Renal cortical epithelial cell (primary cell): Measurements from ENCODE around the gene ARHGAP8. TPM values are rescaled to one million over a fixed set of nuclear protein-coding genes. Genes with fewer than 3 reads are reported as not detected.

Experiments
- DNase-seq: peaks from one replicate; pipeline ENCODE4 v3.0.0-alpha.2; 2011; ENCODE audit warnings: low read depth
- total RNA-seq: library from RNA; depleted of rRNA; stranded (reverse); fragments of >200 nt; gene quantifications from 2 replicates; pipeline ENCODE4 v1.2.3, GENCODE V29; 2014

Gene ARHGAP8
- total RNA-seq, 1 donor from 2014 or later = 5.3 TPM

DNA sequence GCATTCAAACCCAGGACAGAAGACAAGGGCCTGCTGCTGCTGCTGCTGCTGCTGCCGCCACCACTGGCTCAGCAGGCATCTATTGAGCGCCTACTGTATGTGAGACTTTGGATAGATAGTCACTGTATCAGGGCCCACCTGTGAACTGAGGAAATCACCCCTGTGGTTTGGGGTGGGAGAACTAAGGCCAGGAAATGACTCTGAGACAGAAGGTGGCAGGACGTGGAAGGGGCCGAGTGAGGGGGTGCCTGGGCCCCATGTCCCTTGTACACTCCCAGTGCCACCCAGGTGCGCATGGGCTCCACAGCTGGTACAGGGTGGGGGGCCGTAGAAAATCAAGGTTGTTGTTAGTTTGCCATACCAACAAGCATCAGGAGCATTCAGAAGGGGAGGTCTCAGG, 50.6 kb downstream of the ARHGAP8 start:
- DNase-seq = no peak

DNA sequence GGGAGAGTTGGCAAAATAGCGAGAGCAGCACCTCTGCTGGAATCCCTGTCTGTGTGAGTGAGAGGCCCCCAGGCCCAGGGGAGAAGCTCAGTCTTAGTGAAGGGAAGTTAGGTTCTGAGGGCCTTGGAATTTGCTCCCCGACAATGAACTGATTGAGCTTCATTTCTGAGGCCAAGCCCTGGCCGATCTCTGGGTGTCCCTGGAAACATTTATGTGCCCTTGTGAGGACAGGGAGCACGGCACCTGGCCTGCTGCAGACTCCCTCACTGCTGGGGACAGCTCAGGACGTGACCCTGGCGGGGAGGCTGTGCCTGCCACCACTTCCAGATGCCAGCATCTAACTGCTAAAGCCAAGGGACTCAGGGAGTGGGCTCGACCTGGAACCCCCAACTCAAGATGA, 52.0 kb downstream of the ARHGAP8 start:
- no peak for DNase-seq

DNA sequence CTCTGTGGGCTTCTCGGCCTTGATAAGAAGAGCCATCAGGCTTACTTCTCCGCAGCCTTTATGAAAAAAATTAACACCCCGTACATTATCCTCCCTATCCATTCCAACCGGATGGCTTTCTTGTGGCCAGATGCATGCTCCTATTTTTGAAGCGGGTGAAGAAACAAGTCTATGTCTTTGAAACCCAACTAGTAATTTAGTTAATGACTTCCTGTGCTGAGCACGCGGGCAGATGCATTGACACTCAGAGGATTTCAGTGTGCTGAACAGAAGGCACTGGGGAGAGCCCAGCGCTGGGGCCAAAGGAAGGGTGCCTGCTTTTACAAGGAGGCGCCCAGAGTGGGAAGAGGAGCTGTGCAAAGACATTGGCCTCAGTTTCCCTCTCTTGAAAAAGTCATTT, 53.3 kb downstream of the ARHGAP8 start:
- no peak for DNase-seq

DNA sequence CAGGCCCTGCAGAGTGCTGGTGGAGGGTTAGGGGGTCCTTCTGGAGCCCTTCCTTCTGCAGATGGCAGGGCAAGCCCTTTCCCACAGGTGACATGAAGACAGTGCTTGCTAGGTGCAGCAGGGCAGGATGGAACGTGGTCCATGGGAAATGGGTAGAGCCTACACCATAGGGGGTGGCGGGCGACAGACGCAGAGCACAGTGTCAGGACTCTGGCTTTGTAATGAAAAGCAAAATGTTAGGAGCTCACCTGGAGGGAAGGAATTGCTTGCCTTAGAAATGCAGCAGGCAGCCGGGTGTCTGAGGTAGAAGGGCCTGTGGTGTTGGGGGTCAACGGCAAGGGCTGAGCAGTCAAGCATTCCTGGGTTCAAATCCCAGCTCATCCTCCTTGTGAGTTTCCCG, 54.9 kb downstream of the ARHGAP8 start:
- DNase-seq = no peak

DNA sequence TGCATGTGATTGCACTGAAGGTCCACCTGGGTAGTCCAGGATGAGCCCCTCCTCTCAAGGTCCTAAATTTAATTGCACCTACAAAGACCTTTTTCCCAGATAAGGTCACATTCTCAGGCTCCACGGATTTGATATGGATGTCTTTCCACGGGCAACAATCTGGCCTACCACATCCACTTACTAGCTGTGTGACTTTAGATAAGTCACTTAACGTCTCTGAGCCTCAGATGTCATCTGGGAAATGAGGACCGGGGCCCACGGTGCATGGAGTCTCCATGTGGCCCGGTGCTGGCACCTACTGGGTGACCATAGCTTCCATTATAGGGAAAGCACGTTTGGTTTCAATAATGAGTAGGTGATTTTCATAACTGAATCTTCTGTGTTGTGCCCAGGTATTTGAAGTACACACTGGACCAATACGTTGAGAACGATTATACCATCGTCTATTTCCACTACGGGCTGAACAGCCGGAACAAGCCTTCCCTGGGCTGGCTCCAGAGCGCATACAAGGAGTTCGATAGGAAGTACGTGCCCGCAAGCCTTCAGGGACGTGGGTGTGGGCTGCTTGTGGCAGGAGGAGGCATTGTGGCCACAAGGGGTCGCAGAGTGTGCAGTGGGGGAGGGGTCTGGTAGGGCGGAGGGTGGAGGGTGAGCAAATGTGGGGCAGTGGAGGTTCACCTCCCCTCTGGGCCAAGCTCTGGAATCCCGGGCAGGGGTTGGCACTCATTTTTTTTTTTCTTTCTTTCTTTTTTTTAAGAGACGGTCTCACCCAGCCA, 55.7 kb downstream of the ARHGAP8 start:
- DNase-seq = no peak

DNA sequence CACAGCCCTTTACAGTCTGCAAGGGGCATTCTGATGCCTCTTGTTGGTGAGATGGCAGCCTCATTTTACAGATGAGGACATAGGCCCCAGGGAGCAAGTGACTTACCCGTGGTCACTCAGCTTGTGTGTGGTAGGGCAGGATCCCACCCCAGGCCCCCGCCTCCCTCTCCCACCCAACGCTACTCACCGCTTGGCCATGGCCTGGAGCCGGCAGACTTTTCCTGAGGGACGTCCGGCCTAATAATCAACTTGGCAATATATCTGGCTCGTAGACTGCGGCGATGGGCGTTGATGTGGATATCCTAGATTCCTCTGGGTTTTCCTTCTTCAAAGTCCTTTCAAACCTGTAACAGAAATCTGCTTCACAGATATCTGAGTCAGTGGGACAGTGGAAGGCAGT, 57.1 kb downstream of the ARHGAP8 start:
- no peak for DNase-seq

DNA sequence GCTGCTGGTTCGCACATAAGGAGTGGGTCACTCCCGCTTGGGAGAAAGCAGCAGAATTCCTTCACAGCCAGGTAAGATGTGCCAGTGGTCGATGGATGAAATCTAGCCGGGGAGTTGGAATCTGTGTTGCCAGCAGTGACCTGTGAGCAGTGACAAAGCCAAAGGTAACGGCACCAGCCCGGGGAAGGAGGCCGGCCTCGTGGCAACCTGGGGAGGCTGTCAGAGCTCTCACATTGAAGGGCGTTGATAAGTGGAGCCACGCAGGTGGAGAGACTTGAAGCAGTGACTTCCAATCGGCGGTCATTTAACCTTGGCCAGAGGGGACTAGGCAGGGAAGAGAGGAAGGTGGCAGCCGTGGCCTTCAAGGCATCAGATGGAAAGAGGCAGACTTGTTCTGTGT, 58.8 kb downstream of the ARHGAP8 start:
- no peak for DNase-seq

DNA sequence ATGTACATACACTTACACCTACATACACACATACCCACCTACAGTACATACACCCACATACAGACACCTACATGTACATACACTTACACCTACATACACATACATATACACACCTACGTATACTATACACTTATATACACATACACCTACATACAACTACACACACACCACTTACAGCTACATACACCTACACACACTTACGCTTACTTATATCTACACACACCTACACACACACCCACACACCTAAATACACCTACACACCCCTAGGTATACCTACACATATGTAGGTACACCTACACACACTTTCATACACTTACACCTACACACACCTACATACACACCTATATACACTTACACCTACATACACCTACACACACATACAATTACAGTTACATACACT, 61.0 kb downstream of the ARHGAP8 start:
- no peak for DNase-seq

DNA sequence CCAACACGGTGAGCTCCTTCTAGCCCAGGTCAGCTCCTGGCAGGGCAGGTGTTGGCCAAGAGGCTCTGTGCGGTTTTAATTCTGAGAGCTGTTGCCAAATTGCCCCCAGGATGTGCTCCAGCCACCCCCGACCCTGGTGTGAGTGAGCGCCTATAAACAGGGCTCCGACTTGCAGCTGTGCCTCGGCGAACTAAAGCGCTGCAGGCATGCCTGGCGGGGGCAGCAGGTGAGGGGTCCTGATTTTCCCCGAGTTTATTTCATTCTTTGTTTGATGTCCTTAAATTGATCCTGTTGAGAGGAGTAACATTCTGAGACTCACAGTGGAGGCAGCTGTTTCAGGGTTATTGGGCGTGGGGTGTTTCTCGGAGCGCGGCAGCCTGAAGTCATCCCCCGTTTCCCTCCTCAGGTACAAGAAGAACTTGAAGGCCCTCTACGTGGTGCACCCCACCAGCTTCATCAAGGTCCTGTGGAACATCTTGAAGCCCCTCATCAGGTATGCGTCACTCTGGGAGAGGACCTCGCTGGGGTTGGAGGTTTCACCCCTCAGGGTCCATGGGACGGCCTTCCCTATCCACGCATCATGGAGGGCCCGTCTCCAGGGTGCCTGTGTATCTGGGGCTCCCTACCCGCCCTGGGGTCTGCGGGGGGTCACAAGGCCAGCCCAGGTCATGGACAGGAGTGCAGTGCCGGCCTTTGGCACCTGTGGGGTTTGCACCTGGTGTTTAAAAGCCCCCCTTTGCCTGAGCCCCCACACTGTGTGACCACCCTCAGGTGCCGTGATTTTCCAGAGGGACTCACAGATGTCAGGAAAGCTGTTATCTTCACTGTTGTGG, 62.1 kb downstream of the ARHGAP8 start:
- DNase-seq = no peak

DNA sequence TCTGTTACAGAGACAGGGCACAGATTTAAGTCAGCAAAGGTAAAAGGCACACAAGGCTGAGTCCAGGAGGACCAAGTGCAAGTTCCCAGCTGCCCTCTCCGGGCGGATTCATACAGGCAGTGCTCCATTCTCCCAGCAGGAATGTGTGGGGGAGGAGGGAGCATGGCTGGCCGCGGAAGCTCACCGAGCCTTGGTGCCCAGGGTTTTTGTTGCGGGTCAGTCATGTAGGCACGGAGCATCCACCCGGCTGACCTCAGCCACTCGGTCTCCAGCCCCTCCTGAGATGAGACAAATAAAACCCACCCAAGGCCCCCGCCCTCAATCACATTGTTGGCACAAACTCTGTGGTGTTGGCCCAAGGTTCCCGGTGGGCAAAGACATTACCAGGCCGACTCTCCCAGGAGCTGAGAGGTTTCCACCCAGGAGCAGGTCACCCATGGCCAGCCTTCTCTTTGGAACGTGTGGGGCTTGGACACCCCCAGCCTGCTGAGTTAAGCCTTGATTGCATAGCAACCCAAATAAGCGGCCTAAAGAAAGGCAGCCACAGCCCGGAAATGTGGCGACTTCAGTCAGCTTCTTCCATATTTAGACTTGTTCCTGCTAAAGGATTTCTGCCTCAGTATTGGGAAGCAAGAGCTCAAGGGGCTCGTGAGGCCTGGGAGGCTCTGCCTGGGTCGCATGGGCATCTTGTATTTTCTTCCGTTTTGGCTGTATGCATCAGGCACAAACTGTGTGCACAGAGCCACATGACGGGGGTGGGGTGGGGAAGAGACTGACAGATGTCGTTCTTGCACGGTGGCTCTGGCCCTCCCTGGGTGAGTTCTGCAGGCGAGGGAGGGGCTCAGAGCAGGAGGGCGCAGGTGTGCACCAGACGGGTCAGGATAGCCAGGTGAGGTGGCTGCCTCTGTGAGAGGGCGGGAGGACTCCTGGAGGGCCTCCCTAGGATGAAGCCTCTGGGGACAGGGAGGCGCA, 63.0 kb downstream of the ARHGAP8 start:
- DNase-seq = no peak

DNA sequence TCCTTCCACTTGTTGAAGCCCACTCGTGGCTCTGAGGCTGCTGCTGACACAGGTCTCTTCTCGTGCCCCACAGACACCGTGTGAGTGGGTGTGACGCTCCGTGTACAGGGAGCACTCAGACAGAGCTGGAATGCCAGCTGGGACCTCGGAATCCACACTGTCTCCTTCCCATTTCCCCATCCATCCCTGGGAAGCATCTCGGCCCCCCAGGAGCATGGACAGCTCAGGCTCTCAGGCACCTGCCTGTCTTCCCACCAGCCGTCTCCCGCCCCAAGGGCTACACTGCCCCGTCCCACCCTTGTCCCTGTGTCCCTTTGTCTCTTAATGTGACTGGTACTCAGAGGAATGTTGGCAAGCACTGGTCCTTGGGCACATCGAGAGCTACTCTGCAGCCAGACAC, 63.8 kb downstream of the ARHGAP8 start:
- DNase-seq = no peak

DNA sequence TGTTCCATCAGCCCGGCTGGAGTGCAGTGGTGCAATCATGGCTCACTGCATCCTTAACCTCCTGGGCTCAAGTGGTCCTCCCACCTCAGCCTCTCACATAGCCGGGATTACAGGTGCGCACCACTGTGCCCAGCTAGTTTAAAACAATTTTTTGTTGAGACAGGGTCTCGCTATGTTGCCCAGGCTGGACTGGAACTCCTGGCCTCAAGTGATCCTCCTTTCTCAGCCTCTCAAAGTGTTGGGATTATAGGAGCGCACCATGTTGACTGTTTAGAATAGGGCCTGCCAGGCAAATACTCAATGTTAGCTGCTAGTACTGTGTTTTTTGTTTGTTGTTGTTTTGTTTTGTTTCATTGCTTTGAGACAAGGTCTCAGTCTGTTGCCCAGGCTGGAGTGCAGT, 66.4 kb downstream of the ARHGAP8 start:
- DNase-seq = no peak

DNA sequence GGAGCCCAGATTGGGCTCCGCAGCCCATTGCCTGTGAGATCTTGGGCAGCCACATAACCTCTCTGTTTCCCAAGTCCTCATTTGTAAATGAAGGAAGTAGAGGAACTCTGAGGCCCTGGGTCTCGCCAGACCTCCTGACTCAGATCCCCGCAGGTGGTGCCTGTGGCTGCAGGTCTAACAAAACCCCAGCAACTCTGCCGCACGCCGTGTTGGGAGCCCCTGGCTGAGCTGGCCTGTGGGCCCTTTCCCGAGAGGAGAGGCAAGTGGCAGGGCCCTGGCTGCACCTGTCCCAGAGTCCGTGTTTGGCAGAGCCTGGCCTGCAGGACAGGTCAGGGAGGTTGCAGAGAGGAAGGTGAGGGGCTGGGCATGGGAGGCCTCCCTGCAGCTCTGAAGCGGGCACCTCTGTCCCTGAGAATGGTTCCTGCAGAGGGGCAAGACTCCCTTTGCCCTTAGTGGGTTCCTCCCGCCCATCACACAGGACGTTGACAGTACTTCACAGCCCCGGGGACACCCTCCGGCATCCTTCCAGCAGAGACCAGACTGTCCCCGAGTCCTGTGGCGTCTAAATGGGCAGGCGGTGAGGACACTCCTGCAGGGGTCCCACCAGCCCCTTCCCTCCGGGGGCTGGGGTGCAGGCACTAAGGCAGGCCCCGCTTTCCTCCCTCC, 67.7 kb downstream of the ARHGAP8 start:
- no peak for DNase-seq

DNA sequence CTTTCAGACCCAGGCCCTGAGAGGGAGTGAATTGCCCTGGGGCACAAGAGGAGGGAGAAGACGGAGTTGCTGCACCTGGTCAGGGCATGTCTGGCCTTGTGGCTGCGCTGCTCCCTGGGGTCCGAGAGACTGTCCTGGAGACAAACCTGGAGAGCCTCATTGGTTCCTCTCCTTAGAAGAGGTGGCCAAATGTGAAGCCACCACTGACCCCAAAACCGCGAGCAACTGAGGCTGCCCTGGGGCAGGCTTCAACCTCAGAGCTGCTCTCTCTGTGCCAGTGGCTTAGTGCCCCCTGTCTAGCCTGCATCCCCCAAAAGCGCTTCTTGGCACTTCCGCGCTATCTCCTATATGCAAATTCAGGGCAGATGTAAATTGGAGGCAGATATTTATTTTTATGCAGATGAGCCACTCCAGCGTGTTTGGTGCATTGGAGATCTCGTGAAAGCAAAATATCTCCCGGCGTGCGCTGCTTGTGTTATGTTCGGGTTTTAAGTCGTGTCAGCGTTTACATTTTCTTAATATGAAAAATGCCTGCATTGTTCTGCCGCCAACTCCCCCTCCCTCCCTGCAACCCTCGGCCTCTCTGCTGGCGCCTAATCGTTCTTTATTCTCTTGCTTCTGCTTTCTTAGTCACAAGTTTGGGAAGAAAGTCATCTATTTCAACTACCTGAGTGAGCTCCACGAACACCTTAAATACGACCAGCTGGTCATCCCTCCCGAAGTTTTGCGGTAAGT, 69.5 kb downstream of the ARHGAP8 start:
- no peak for DNase-seq

DNA sequence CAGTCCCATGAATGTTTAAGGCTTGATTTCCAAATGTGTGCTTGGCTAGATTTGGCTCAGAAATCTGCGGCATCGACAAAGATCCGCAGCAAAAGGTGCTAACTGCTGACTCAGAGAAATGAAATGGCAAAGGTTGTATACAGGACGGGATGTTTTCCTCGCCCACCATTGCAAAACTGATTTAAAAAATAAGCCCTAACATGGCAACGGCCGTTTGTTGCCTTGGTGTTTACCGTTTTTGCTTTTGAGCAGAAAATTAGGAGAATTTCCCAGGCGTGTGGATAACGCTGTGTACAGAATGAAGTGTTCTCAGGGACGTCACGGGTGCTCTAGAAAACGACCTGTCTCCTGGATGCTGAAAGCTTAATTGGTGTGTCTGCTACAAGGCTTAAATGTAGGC, 70.2 kb downstream of the ARHGAP8 start:
- no peak for DNase-seq

DNA sequence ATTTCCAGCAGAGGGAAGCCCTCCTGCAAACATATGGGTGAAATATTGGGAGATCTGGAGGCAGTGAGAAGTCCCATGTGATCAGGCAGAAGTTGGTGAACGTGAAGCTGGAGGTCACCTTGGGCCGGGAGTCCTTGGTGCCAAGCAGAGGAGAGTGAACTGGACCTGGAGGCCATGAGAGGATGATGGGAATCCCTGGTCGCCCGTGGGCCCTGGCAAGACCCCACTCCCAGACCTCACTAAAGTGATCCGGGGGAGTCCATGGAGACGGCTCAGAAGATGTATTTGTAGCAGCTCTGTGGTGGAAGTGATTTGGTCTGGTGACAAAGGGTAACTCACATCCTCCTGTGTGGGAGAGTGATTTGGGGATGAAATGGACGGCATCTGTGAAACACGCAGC, 71.0 kb downstream of the ARHGAP8 start:
- DNase-seq = no peak

DNA sequence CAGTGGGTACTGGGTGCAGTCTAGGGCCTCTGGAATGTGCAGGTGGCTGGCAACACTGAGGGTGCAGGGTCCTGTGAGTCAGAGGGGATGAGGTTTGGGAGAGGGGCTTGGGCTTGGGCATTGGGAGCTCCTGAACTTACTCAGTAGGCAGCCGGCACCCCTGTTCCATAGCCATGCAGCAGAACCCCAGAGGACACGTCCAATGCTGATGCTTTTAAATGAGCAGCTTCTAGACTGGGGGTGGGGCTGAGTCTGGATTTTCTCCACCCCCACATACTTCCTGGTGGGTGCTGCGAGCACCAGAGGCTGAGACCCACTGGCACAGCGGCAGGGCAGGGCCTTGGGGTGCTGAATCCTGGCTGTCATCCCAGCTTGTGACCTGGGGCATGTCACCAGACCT, 71.4 kb downstream of the ARHGAP8 start:
- no peak for DNase-seq

DNA sequence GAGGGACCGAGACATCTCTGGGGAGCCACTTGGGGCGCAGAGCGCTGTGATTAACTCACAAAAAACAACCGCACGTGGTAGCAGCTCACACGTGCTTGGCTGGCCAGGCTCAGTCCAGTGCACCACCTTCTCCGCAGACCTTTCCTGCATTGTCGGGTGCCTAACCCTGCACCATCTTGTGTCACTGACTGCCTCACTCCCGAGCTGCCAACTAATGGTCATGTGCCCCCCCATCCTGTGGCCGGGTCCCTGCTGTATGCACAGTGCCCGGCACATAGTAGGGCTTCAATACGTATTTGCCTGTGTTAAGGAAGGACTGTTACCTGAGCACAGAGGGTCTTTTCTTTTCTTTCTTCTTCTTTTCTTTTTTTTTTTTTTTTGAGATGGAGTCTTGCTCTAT, 71.9 kb downstream of the ARHGAP8 start:
- no peak for DNase-seq

DNA sequence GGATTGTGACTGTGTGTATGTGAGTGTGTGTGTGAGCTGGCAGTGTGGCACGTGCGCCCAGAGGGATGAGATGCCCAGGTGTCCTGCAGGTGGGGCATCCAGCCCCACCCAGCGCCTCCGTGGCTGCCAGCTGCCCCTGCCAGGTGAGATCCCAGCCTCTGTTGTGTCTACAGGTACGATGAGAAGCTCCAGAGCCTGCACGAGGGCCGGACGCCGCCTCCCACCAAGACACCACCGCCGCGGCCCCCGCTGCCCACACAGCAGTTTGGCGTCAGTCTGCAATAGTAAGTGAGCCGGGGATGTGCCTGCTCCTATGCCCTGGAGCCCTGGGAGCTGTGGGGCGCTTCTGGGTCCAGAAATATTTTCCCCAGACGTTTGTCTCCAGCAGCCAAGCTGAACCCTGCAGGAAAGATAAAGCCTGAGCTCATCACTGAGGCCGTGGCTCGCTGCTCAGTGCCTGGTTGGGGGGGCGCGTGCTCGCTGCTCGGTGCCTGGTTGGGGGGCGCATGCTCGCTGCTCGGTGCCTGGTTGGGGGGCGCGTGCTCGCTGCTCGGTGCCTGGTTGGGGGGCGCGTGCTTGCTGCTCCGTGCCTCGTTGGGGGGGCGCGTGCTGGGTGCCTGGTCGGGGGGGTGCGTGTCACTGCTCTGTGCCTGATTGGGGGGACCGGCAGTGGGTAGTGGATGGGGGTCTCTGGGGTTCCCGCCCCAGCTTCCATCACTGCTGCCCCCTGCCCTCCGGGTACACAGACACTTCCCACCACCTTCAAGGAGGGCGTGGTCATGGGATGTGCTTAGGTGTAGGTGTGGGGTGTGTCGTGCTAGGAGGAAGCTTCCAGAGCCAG, 73.2 kb downstream of the ARHGAP8 start:
- no peak for DNase-seq

DNA sequence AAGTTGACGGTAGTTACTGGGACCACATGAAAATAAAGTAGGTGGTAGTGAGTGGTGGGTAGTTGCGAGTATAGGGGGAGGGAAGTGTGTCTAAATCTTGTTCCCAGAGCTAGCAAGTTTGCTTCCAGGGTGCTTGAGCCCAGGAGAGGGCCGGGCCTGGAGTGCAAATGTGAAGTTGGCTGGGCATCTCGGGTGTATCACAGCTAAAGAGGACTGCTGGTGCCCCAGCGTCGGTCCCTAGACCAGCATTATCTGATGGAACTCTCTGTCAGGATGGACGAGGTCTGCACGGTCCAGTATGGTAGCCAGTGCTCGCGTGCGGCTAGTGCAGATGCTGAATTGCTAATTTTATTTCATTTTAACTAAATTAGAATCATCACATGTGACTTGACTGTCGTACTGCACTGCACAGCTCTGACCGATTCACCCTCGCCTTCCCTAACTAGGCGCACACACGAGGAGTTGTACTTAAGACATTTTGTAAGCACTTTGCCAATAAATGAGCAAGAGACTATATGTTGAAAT, 75.4 kb downstream of the ARHGAP8 start:
- no peak for DNase-seq
